Kidney (tissue), 14 donors: ENCODE data around the gene IDH3A. TPM values are rescaled to one million over a fixed set of nuclear protein-coding genes. Genes with fewer than 3 reads are reported as not detected.

ENCODE experiments used
- DNase-seq, 5 donors: peaks; one replicate each; pipeline ENCODE4 v3.0.0-alpha.2; 2013 to 2020
- FAIRE-seq: peaks from 2 replicates; lab custom pipeline; 2012; peaks lifted over from hg19 to GRCh38; lab: Jason Lieb, UNC
- H3K27ac ChIP-seq, 2 donors: one replicate each; pipeline ENCODE4 v1.7.0; 2013; ENCODE audit warnings: low read depth in 2 of 2, low read length in 2 of 2, inconsistent platforms in 1 of 2
- H3K27me3 ChIP-seq: one replicate; pipeline ENCODE4 v1.7.1; 2013; ENCODE audit warnings: low read length, inconsistent platforms; ENCODE audit not compliant: control insufficient read depth, insufficient read depth
- H3K36me3 ChIP-seq, 3 donors: one replicate each; pipeline versions ENCODE4 v1.7.0 to v1.7.1; 2013; ENCODE audit warnings: low read length in 3 of 3, control low read depth in 1 of 3, inconsistent platforms in 1 of 3; ENCODE audit not compliant: insufficient read depth in 3 of 3, control insufficient read depth in 2 of 3
- H3K4me1 ChIP-seq, 3 donors: one replicate each; pipeline versions ENCODE4 v1.7.0 to v1.7.1; 2013; ENCODE audit warnings: low read length in 3 of 3, inconsistent platforms in 1 of 3, low read depth in 1 of 3; ENCODE audit not compliant: control insufficient read depth in 2 of 3, insufficient read depth in 2 of 3
- H3K4me3 ChIP-seq, 3 donors: one replicate each; pipeline versions ENCODE4 v1.7.0 to v1.8.1; 2013; ENCODE audit warnings: low read length in 3 of 3, control low read depth in 1 of 3, inconsistent platforms in 1 of 3
- H3K9ac ChIP-seq, 3 donors: one replicate each; pipeline versions ENCODE4 v1.7.0 to v1.7.1; 2013; ENCODE audit warnings: low read length in 3 of 3, control low read depth in 1 of 3, inconsistent platforms in 1 of 3
- H3K9me3 ChIP-seq, 3 donors: one replicate each; pipeline versions ENCODE4 v1.7.0 to v1.7.1; 2013; ENCODE audit warnings: low read length in 3 of 3, control low read depth in 1 of 3, inconsistent platforms in 1 of 3; ENCODE audit not compliant: control insufficient read depth in 2 of 3, insufficient read depth in 1 of 3
- intact Hi-C: fragments of 100-400 bp; cut with DNase I; formaldehyde crosslinking; loops from one replicate; pipeline ENCODE4 v1.11.1; 2022
- polyA plus RNA-seq: library from polyadenylated mRNA; stranded (reverse); fragments of 350-450 nt; fragmentation: Illumina TruSeq; extraction: RNeasy Lipid Tissue Mini Kit (QIAGEN cat#74804); gene quantifications from one replicate; pipeline ENCODE4 v1.2.3, GENCODE V29; 2014; ENCODE audit warnings: low read depth, low replicate concordance; ENCODE audit not compliant: insufficient read depth
- total RNA-seq: library from RNA; stranded (reverse); fragmentation: NEBNext Ultra II Directional; extraction: Animal tissue kit (Norgen Biotek cat#: 25700); gene quantifications from one replicate; pipeline ENCODE4 v1.2.1, GENCODE V29; 2021
- TF ChIP-seq, protein P1 (sequence below): IDR thresholded peaks from 3 replicates; pipeline ENCODE4 v1.5.1; 2012; ENCODE audit warnings: mild to moderate bottlenecking, moderate library complexity, borderline replicate concordance; ENCODE audit not compliant: insufficient read depth; ENCODE audit errors: extremely low read depth
- donor health status: control.
- donor health status: control.
- donor health status: control.
- donor health status: control.
- donor health status: control.
- donor health status: DM: yes; HTN: yes; CAD: no.
- donor health status: Normal renal cell carcinoma (clear cell type).

IDH3A gene
- total and polyA plus RNA-seq, 2 donors from 2014 or later, result 67.5 to 97.2 TPM

DNA sequence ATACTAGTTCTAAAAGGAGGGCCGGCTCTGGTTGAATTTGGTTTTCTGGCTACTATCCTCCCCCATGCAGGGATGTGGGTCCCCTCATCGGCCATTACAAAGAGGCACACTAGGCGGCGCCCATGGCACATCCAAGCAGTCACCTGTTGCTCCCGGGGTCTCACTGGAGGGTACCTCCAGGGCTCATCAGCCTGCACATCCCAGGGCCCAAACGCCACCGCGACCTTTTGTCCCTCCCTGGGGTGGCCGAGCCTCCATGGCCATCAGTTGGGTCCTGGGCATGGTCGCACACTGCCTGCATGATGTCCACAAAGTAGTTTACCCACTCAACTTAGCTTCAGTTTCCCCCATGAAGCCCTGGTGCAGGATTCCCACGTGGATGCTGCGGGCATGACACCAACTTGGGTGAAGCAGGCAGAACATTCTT is 28.3 kb downstream of the IDH3A start:
- TF ChIP-seq, protein P1, sequence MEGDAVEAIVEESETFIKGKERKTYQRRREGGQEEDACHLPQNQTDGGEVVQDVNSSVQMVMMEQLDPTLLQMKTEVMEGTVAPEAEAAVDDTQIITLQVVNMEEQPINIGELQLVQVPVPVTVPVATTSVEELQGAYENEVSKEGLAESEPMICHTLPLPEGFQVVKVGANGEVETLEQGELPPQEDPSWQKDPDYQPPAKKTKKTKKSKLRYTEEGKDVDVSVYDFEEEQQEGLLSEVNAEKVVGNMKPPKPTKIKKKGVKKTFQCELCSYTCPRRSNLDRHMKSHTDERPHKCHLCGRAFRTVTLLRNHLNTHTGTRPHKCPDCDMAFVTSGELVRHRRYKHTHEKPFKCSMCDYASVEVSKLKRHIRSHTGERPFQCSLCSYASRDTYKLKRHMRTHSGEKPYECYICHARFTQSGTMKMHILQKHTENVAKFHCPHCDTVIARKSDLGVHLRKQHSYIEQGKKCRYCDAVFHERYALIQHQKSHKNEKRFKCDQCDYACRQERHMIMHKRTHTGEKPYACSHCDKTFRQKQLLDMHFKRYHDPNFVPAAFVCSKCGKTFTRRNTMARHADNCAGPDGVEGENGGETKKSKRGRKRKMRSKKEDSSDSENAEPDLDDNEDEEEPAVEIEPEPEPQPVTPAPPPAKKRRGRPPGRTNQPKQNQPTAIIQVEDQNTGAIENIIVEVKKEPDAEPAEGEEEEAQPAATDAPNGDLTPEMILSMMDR, result peak; percentile 28
- DNase-seq (peak in 3 of 5 donors; percentile 27 to 44 (median 37)), FAIRE-seq (no peak)

DNA sequence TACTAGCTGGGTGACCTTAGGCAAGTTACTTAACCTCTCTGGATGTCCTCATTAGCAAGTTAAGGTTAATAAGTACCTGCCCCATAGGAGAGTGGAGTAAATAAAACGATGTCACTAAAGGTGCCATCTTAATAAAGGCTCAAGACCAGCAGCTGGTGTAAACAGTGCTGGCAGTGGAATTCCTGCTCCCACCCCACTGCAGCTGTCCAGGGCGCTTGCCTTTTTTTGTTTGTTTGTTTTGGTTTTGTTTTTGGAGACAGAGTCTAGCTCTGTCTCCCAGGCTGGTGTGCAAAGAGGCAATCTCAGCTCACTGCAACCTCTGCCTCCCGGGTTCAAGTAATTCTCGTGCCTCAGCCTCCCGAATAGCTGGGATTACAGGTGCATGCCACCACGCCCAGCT is 28.9 kb downstream of the IDH3A start:
- H3K4me1 ChIP-seq, result no peaks in the 10 kb centered on the region
- TF ChIP-seq, protein P1, result no peak
- no peak overlapping the region for H3K27ac ChIP-seq
- DNase-seq, result no peak
- H3K36me3 ChIP-seq, result peaks cover 0 to 2% (median 0%) of the 10 kb centered on the region in 3 donors
- no peak for FAIRE-seq
- intact Hi-C loops, result loop anchor here (10.0 kb wide), 1 partner anchor 67 kb away; no protein-coding TSS in a partner anchor
- no peaks in the 10 kb centered on the region for H3K9me3 ChIP-seq
- H3K9ac ChIP-seq, result no peak overlapping the region
- H3K4me3 ChIP-seq, result no peak overlapping the region
- H3K27me3 ChIP-seq, result no peaks in the 10 kb centered on the region

More for the DNA sequence above, 28.3 kb downstream of the IDH3A start:
- Histone ChIP-seq H3K4me3 (no peak overlapping the region), H3K9me3 (no peaks in the 10 kb centered on the region), H3K27ac (no peak overlapping the region), H3K27me3 (no peaks in the 10 kb centered on the region), H3K9ac (no peak overlapping the region), H3K4me1 (no peaks in the 10 kb centered on the region), H3K36me3 (peaks cover 0 to 2% (median 0%) of the 10 kb centered on the region in 3 donors)
- intact Hi-C loops, result loop anchor here (10.0 kb wide), 1 partner anchor 67 kb away; no protein-coding TSS in a partner anchor

DNA sequence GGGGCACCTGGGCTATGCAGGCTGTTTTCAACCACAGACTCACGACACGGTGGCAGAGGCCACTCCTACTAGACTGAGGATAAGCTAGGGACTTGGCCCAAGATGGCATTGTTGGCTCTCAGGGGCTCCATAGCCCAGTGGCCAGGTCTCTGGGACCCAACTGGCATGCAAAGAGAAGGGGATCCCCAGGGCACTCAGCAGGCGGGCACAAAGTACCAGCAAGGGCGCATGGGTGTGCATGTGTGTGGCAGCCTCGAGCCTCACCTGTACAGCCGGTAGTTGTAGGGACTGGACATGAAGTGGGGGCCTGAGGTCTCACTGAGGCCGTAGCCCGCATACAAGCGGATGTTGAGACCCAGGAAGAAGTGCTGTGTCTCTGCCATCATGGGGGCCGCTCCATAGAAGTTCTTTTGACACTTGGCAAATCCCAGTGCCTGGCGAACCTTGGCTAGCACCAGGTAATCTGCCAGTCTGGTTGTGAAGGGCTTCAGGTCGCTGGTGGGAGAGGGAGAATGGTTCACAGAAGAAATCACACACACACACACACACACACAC is 30.2 kb downstream of the IDH3A start:
- Histone ChIP-seq H3K9me3 (no peaks in the 10 kb centered on the region), H3K27me3 (no peaks in the 10 kb centered on the region), H3K36me3 (no peaks in the 10 kb centered on the region), H3K27ac (no peak overlapping the region), H3K4me3 (no peak overlapping the region), H3K9ac (no peak overlapping the region), H3K4me1 (no peaks in the 10 kb centered on the region)
- TF ChIP-seq, protein P1, result no peak
- FAIRE-seq (no peak), DNase-seq (no peak)
- intact Hi-C loops, result loop anchor here (10.0 kb wide), 1 partner anchor 65 kb away; no protein-coding TSS in a partner anchor
